CD4-positive, alpha-beta T cell (primary cell): Measurements from ENCODE around the gene GDE1. TPM values are rescaled to one million over a fixed set of nuclear protein-coding genes. Genes with fewer than 3 reads are reported as not detected.

Experiments
- ATAC-seq: fragments of 200-7000 bp; cut with Tn5 transposase; one replicate; pipeline ENCODE4 v1.10.0; 2022; ENCODE audit warnings: mild to moderate bottlenecking; ENCODE audit not compliant: poor library complexity
- CTCF ChIA-PET: fragments of 350-600 bp; sonication (Branson Sonifier 250); formaldehyde crosslinking; loops from one replicate; lab custom pipeline; 2021; ENCODE audit warnings: antibody characterized with exemption, inconsistent platforms; lab: Charles Lee
- POLR2A ChIA-PET: fragments of 350-600 bp; sonication (Branson Sonifier 250); formaldehyde crosslinking; loops from one replicate; lab custom pipeline; 2021; ENCODE audit warnings: antibody characterized with exemption, inconsistent platforms; lab: Charles Lee
- DNase-seq, 14 experiments: peaks; one replicate each; pipeline ENCODE4 v3.0.0-alpha.2; 2013 to 2020; ENCODE audit warnings: mixed read lengths in 2 of 14
- H3K27ac ChIP-seq, 2 donors: one replicate each; pipeline versions ENCODE4 v1.5.1 to v1.7.0; 2013; ENCODE audit warnings: low read length in 2 of 2, low read depth in 1 of 2, mild to moderate bottlenecking in 1 of 2
- H3K27me3 ChIP-seq, 2 experiments: 1 replicate in 1 of 2; 2 replicates in 1 of 2; pipeline versions ENCODE4 v1.6.1 to v1.7.0; 2013; ENCODE audit warnings: low read length in 2 of 2, control low read depth in 1 of 2, mild to moderate bottlenecking in 1 of 2, moderate library complexity in 1 of 2; ENCODE audit not compliant: insufficient read depth in 2 of 2, control insufficient read depth in 1 of 2
- H3K36me3 ChIP-seq: one replicate; pipeline ENCODE4 v1.6.1; 2013; ENCODE audit warnings: low read length, control low read depth; ENCODE audit not compliant: insufficient read depth
- H3K4me1 ChIP-seq: one replicate; pipeline ENCODE4 v1.6.1; 2013; ENCODE audit warnings: low read length, control low read depth; ENCODE audit not compliant: insufficient read depth
- H3K4me3 ChIP-seq: one replicate; pipeline ENCODE4 v1.5.1; 2013; ENCODE audit warnings: mild to moderate bottlenecking, low read length, moderate library complexity
- H3K9me3 ChIP-seq, 2 experiments: 1 replicate in 1 of 2; 2 replicates in 1 of 2; pipeline versions ENCODE4 v1.6.1 to v1.7.0; 2013; ENCODE audit warnings: low read length in 2 of 2, mild to moderate bottlenecking in 2 of 2, control low read depth in 1 of 2, moderate library complexity in 1 of 2; ENCODE audit not compliant: control insufficient read depth in 1 of 2, insufficient read depth in 1 of 2
- H3K27ac Mint-ChIP-seq: one replicate; pipeline ENCODE4 v1.8.0; 2020; ENCODE audit warnings: mixed read lengths
- H3K27me3 Mint-ChIP-seq: one replicate; pipeline ENCODE4 v1.8.0; 2021; ENCODE audit warnings: mixed read lengths
- H3K36me3 Mint-ChIP-seq: one replicate; pipeline ENCODE4 v1.8.0; 2021; ENCODE audit warnings: low read depth, mixed read lengths
- H3K4me1 Mint-ChIP-seq: one replicate; pipeline ENCODE4 v1.8.0; 2021; ENCODE audit warnings: low read depth, mixed read lengths
- H3K4me3 Mint-ChIP-seq: one replicate; pipeline ENCODE4 v1.8.0; 2020; ENCODE audit warnings: mild to moderate bottlenecking, mixed read lengths
- H3K9me3 Mint-ChIP-seq: one replicate; pipeline ENCODE4 v1.8.0; 2020; ENCODE audit warnings: mixed read lengths
- CTCF ChIP-seq: fragments of 200-600 bp; IDR thresholded peaks from one replicate; pipeline ENCODE4 v1.8.0; 2022; ENCODE audit warnings: antibody characterized with exemption, mild to moderate bottlenecking
- intact Hi-C, 2 experiments: fragments of 100-400 bp; cut with DNase I in 1 of 2; cut with micrococcal nuclease in 1 of 2; formaldehyde crosslinking; loops; one replicate each; pipeline versions ENCODE4 v1.15.1 to v1.9.0; 2023 to 2025; cut with DNase I, micrococcal nuclease
- total RNA-seq, 174 experiments: library from RNA in 2 of 174; stranded (reverse) in 2 of 174; gene quantifications; one replicate each; pipeline ENCODE4 v1.2.3 and lab custom pipeline; 2021 to 2026

GDE1 gene
- total RNA-seq, 2 experiments from 2014 or later: 22.0 to 22.2 TPM

- H3K27me3 Mint-ChIP-seq: no peaks in the 10 kb centered on the region
- no peaks in the 10 kb centered on the region for H3K4me1 ChIP-seq
- no peak overlapping the region for H3K4me3 Mint-ChIP-seq
- no peaks in the 10 kb centered on the region for H3K36me3 Mint-ChIP-seq
- no peak for DNase-seq
- no peak overlapping the region for H3K27ac Mint-ChIP-seq
- H3K9me3 Mint-ChIP-seq: no peaks in the 10 kb centered on the region
- no peak overlapping the region for H3K27ac ChIP-seq
- no peak overlapping the region for H3K4me3 ChIP-seq
- H3K27me3 ChIP-seq: no peaks in the 10 kb centered on the region
- no peaks in the 10 kb centered on the region for H3K4me1 Mint-ChIP-seq
- H3K9me3 ChIP-seq: no peaks in the 10 kb centered on the region
- POLR2A ChIA-PET: no interaction called here
- ATAC-seq: no peak
- no peaks in the 10 kb centered on the region for H3K36me3 ChIP-seq
- intact Hi-C loops: no loop called here
- no peak for TF ChIP-seq CTCF
- CTCF ChIA-PET: no interaction called here
Observed at GRCh38 chr16:19485611-19486010, 36.3 kb downstream of the GDE1 start.

- no peak overlapping the region for H3K4me3 Mint-ChIP-seq
- H3K36me3 ChIP-seq: no peaks in the 10 kb centered on the region
- DNase-seq: no peak
- H3K27ac Mint-ChIP-seq: no peak overlapping the region
- H3K27me3 ChIP-seq: no peaks in the 10 kb centered on the region
- ChIA-PET CTCF (no interaction called here), POLR2A (no interaction called here)
- no peaks in the 10 kb centered on the region for H3K4me1 ChIP-seq
- H3K27me3 Mint-ChIP-seq: no peaks in the 10 kb centered on the region
- no peaks in the 10 kb centered on the region for H3K4me1 Mint-ChIP-seq
- H3K4me3 ChIP-seq: no peak overlapping the region
- intact Hi-C loops: no loop called here
- H3K9me3 Mint-ChIP-seq: no peaks in the 10 kb centered on the region
- no peaks in the 10 kb centered on the region for H3K36me3 Mint-ChIP-seq
- ATAC-seq: no peak
- no peak for TF ChIP-seq CTCF
- H3K9me3 ChIP-seq: no peaks in the 10 kb centered on the region
- no peak overlapping the region for H3K27ac ChIP-seq
Observed at GRCh38 chr16:19484096-19484495, 37.8 kb downstream of the GDE1 start.

- Mint-ChIP-seq H3K27ac (no peak overlapping the region), H3K27me3 (peaks cover 7% of the 10 kb centered on the region), H3K4me3 (no peak overlapping the region), H3K4me1 (no peaks in the 10 kb centered on the region), H3K36me3 (no peaks in the 10 kb centered on the region), H3K9me3 (no peaks in the 10 kb centered on the region)
- ChIA-PET CTCF (no interaction called here), POLR2A (no interaction called here)
- intact Hi-C loops: no loop called here
- Histone ChIP-seq H3K36me3 (no peaks in the 10 kb centered on the region), H3K9me3 (no peaks in the 10 kb centered on the region), H3K27me3 (no peaks in the 10 kb centered on the region), H3K4me3 (no peak overlapping the region), H3K27ac (no peak overlapping the region), H3K4me1 (no peaks in the 10 kb centered on the region)
- no peak for DNase-seq
- no peak for TF ChIP-seq CTCF
- ATAC-seq: no peak
Observed at GRCh38 chr16:19482291-19482690, 39.6 kb downstream of the GDE1 start.
